CD14-positive monocyte (primary cell): Measurements from ENCODE around the gene GATAD2A. TPM values are rescaled to one million over a fixed set of nuclear protein-coding genes. Genes with fewer than 3 reads are reported as not detected.

ENCODE experiments used
- DNase-seq, 3 donors: peaks; one replicate each; pipeline ENCODE4 v3.0.0-alpha.2; 2011 to 2022
- H2AFZ ChIP-seq: 2 replicates; pipeline ENCODE4 v1.6.0; 2012; ENCODE audit warnings: mild to moderate bottlenecking, low read depth, low read length, inconsistent platforms; ENCODE audit not compliant: insufficient read depth, poor library complexity, severe bottlenecking
- H3K27ac ChIP-seq, 2 donors: 1 replicate in 1 of 2; 2 replicates in 1 of 2; pipeline ENCODE4 v1.5.1; 2012 to 2013; ENCODE audit warnings: low read length in 2 of 2, control low read depth in 1 of 2, inconsistent platforms in 1 of 2, low read depth in 1 of 2, mild to moderate bottlenecking in 1 of 2
- H3K27me3 ChIP-seq, 2 donors: one replicate each; pipeline versions ENCODE4 v1.6.0 to v1.6.1; 2011 to 2013; ENCODE audit warnings: low read length in 2 of 2; ENCODE audit not compliant: control insufficient read depth in 2 of 2, insufficient read depth in 2 of 2
- H3K36me3 ChIP-seq, 2 donors: replicated peaks in 1 of 2; 1 replicate in 1 of 2; 2 replicates in 1 of 2; pipeline versions ENCODE4 v1.5.1 to v1.6.1; 2012 to 2013; ENCODE audit warnings: low read length in 2 of 2, control low read depth in 1 of 2, inconsistent platforms in 1 of 2, mild to moderate bottlenecking in 1 of 2; ENCODE audit not compliant: insufficient read depth in 2 of 2, control insufficient read depth in 1 of 2
- H3K4me1 ChIP-seq, 2 donors: 1 replicate in 1 of 2; 2 replicates in 1 of 2; pipeline versions ENCODE4 v1.5.1 to v1.6.1; 2012 to 2013; ENCODE audit warnings: low read length in 2 of 2, control low read depth in 1 of 2, inconsistent platforms in 1 of 2, mild to moderate bottlenecking in 1 of 2, moderate library complexity in 1 of 2; ENCODE audit not compliant: insufficient read depth in 2 of 2, control insufficient read depth in 1 of 2
- H3K4me2 ChIP-seq: replicated peaks from 2 replicates; pipeline ENCODE3; 2012; ENCODE audit warnings: low read length, moderate library complexity, mild to moderate bottlenecking; ENCODE audit not compliant: poor library complexity, severe bottlenecking; ENCODE audit errors: extremely low read depth
- H3K4me3 ChIP-seq, 3 experiments: fragments of 200-600 bp in 1 of 3; sonication (generic) in 1 of 3; replicated peaks in 1 of 3; 1 replicate in 2 of 3; 2 replicates in 1 of 3; pipeline ENCODE4 v1.5.1; 2011 to 2013; ENCODE audit warnings: low read length in 3 of 3, mild to moderate bottlenecking in 3 of 3, control low read depth in 2 of 3, low read depth in 2 of 3, inconsistent platforms in 1 of 3, moderate library complexity in 1 of 3
- H3K79me2 ChIP-seq: 2 replicates; pipeline ENCODE4 v1.6.0; 2012; ENCODE audit warnings: mild to moderate bottlenecking, control low read depth, inconsistent platforms, low read length, moderate library complexity; ENCODE audit not compliant: insufficient read depth
- H3K9ac ChIP-seq: 2 replicates; pipeline ENCODE4 v1.6.0; 2017; ENCODE audit warnings: low read length, mild to moderate bottlenecking; ENCODE audit not compliant: insufficient read depth, poor library complexity, severe bottlenecking
- H3K9me3 ChIP-seq, 2 donors: replicated peaks in 1 of 2; 1 replicate in 1 of 2; 2 replicates in 1 of 2; pipeline versions ENCODE4 v1.5.1 to v1.6.1; 2012 to 2013; ENCODE audit warnings: low read length in 2 of 2, control low read depth in 1 of 2; ENCODE audit not compliant: control insufficient read depth in 1 of 2, insufficient read depth in 1 of 2
- H4K20me1 ChIP-seq: 2 replicates; pipeline ENCODE4 v1.6.0; 2012; ENCODE audit warnings: mild to moderate bottlenecking, low read length, control low read depth, moderate library complexity; ENCODE audit not compliant: insufficient read depth
- H3K27ac Mint-ChIP-seq, 7 donors: one replicate each; pipeline ENCODE4 v1.8.0; 2020; ENCODE audit warnings: mild to moderate bottlenecking in 7 of 7, mixed read lengths in 7 of 7, moderate library complexity in 6 of 7, inconsistent platforms in 2 of 7
- H3K27me3 Mint-ChIP-seq, 3 donors: one replicate each; pipeline ENCODE4 v1.8.0; 2021 to 2022; ENCODE audit warnings: low read depth in 3 of 3, mild to moderate bottlenecking in 3 of 3, mixed read lengths in 3 of 3, moderate library complexity in 3 of 3, inconsistent platforms in 1 of 3
- H3K36me3 Mint-ChIP-seq, 2 donors: one replicate each; pipeline ENCODE4 v1.8.0; 2020; ENCODE audit warnings: mixed read lengths in 2 of 2, inconsistent platforms in 1 of 2, mild to moderate bottlenecking in 1 of 2
- H3K4me1 Mint-ChIP-seq: one replicate; pipeline ENCODE4 v1.8.0; 2020; ENCODE audit warnings: mild to moderate bottlenecking, mixed read lengths
- H3K4me3 Mint-ChIP-seq, 2 donors: one replicate each; pipeline ENCODE4 v1.8.0; 2020; ENCODE audit warnings: mild to moderate bottlenecking in 2 of 2, mixed read lengths in 2 of 2, moderate library complexity in 1 of 2
- H3K9me3 Mint-ChIP-seq, 7 donors: one replicate each; pipeline ENCODE4 v1.8.0; 2020 to 2022; ENCODE audit warnings: mixed read lengths in 7 of 7, mild to moderate bottlenecking in 6 of 7, moderate library complexity in 6 of 7, inconsistent platforms in 2 of 7
- CTCF ChIP-seq: fragments of 200-600 bp; IDR thresholded peaks from one replicate; pipeline ENCODE4 v1.8.0; 2022; ENCODE audit warnings: antibody characterized with exemption, mild to moderate bottlenecking
- WGBS: methylation state at CpG from one replicate; pipeline ENCODE4 v1.1.5; 2013; ENCODE audit warnings: missing lambda C conversion rate; ENCODE audit not compliant: insufficient coverage; 5-methylcytosine and 5-hydroxymethylcytosine counted together
- intact Hi-C, 2 donors: fragments of 100-400 bp; cut with micrococcal nuclease; formaldehyde crosslinking; loops; one replicate each; pipeline versions ENCODE4 v1.15.0 to v1.15.1; 2023
- polyA plus RNA-seq, 3 donors: library from polyadenylated mRNA; depleted of rRNA in 1 of 3; unstranded in 2 of 3; stranded (reverse) in 1 of 3; fragments of 300-500 nt in 2 of 3; fragments of >200 nt in 1 of 3; fragmentation: Illumina TruSeq in 2 of 3; gene quantifications; 1 replicate in 2 of 3; 2 replicates in 1 of 3; pipeline ENCODE4 v1.2.3, GENCODE V29; 2012 to 2021

The GATAD2A gene
- polyA plus RNA-seq, 3 donors, result 8.0 to 35.9 (median 8.7) TPM

- H3K4me3 ChIP-seq, result no peak overlapping the region
- no peak overlapping the region for H3K9ac ChIP-seq
- H3K36me3 ChIP-seq, result peaks cover 28 to 73% of the 10 kb centered on the region in 2 donors
- DNase-seq, result no peak
- 96% methylated on average over 10 of the region's 10 CpGs for WGBS
- Mint-ChIP-seq H3K36me3 (peaks cover 43 to 63% of the 10 kb centered on the region in 2 donors), H3K27me3 (peaks cover 0 to 1% (median 0%) of the 10 kb centered on the region in 3 donors), H3K4me1 (peaks cover 21% of the 10 kb centered on the region), H3K27ac (peak overlapping the region in 4 of 7 donors; percentile 22 to 79 (median 59)), H3K9me3 (no peaks in the 10 kb centered on the region), H3K4me3 (no peak overlapping the region)
- H3K4me2 ChIP-seq, result no peak overlapping the region
- H3K4me1 ChIP-seq, result peaks cover 0 to 3% of the 10 kb centered on the region in 2 donors
- no peak overlapping the region for H2AFZ ChIP-seq
- no peaks in the 10 kb centered on the region for H3K9me3 ChIP-seq
- no peaks in the 10 kb centered on the region for H3K27me3 ChIP-seq
- intact Hi-C loops, result loop anchor here in 1 of 2 donors (5.0 kb wide), 2 partner anchors 46 to 61 kb away; no protein-coding TSS in a partner anchor
- no peak for TF ChIP-seq CTCF
- peaks cover 73% of the 10 kb centered on the region for H4K20me1 ChIP-seq
- peaks cover 100% of the 10 kb centered on the region for H3K79me2 ChIP-seq
- H3K27ac ChIP-seq, result peak overlapping the region in 1 of 2 donors; percentile 24
Measured at GRCh38 chr19:19477705-19478383, 72.4 kb downstream of the GATAD2A start.

GRCh38 chr19:19480688-19481087, 75.2 kb downstream of the GATAD2A start:
- intact Hi-C loops, result no loop called here
- TF ChIP-seq CTCF, result no peak
- H3K36me3 ChIP-seq, result peaks cover 28 to 63% of the 10 kb centered on the region in 2 donors
- 67% methylated on average over 4 of the region's 5 CpGs for WGBS
- peaks cover 0 to 2% (median 1%) of the 10 kb centered on the region in 3 donors for H3K27me3 Mint-ChIP-seq
- peak overlapping the region in 1 of 2 donors; percentile 32 for H3K27ac ChIP-seq
- peaks cover 68% of the 10 kb centered on the region for H4K20me1 ChIP-seq
- peaks cover 36 to 54% of the 10 kb centered on the region in 2 donors for H3K36me3 Mint-ChIP-seq
- H3K4me3 ChIP-seq, result no peak overlapping the region
- H3K9me3 ChIP-seq, result no peaks in the 10 kb centered on the region
- peaks cover 97% of the 10 kb centered on the region for H3K79me2 ChIP-seq
- H3K4me2 ChIP-seq, result no peak overlapping the region
- no peaks in the 10 kb centered on the region for H3K9me3 Mint-ChIP-seq
- no peak overlapping the region for H3K4me3 Mint-ChIP-seq
- no peak overlapping the region for H2AFZ ChIP-seq
- peaks cover 12% of the 10 kb centered on the region for H3K4me1 Mint-ChIP-seq
- H3K4me1 ChIP-seq, result peaks cover 0 to 2% of the 10 kb centered on the region in 2 donors
- no peak overlapping the region for H3K9ac ChIP-seq
- H3K27ac Mint-ChIP-seq, result peak overlapping the region in 4 of 7 donors; percentile 24 to 63 (median 52)
- no peak for DNase-seq
- no peaks in the 10 kb centered on the region for H3K27me3 ChIP-seq
